B cell (primary cell): ENCODE measurements around the gene PCBP2. TPM values are rescaled to one million over a fixed set of nuclear protein-coding genes. Genes with fewer than 3 reads are reported as not detected.

Experiments
- ATAC-seq: fragments of 200-7000 bp; cut with Tn5 transposase; one replicate; pipeline ENCODE4 v1.10.0; 2021; ENCODE audit warnings: low read depth, mild to moderate bottlenecking, moderate number of reproducible peaks, moderate library complexity
- CTCF ChIA-PET: fragments of 350-600 bp; sonication (Branson Sonifier 250); formaldehyde crosslinking; loops from one replicate; lab custom pipeline; 2021; ENCODE audit warnings: antibody characterized with exemption, inconsistent platforms; lab: Charles Lee
- POLR2A ChIA-PET: fragments of 350-600 bp; sonication (Branson Sonifier 250); formaldehyde crosslinking; loops from one replicate; lab custom pipeline; 2021; ENCODE audit warnings: antibody characterized with exemption; lab: Charles Lee
- DNase-seq: peaks from one replicate; pipeline ENCODE4 v3.0.0; 2013
- H2AFZ ChIP-seq: 2 replicates; pipeline ENCODE4 v1.6.1; 2012; ENCODE audit warnings: mild to moderate bottlenecking, low read depth, low read length; ENCODE audit not compliant: insufficient read depth, poor library complexity, severe bottlenecking
- H3K27ac ChIP-seq, 2 donors: 1 replicate in 1 of 2; 2 replicates in 1 of 2; pipeline ENCODE4 v1.5.1; 2012 to 2013; ENCODE audit warnings: low read length in 2 of 2, mild to moderate bottlenecking in 2 of 2, moderate library complexity in 1 of 2
- H3K27me3 ChIP-seq, 4 experiments: fragments of 200-600 bp in 1 of 4; sonication (generic) in 1 of 4; replicated peaks in 1 of 4; 1 replicate in 2 of 4; 2 replicates in 2 of 4; pipeline versions ENCODE4 v1.6.1 to v1.7.0; 2013 to 2016; ENCODE audit warnings: low read length in 3 of 4, mild to moderate bottlenecking in 2 of 4, mixed read lengths in 1 of 4, moderate library complexity in 1 of 4; ENCODE audit not compliant: insufficient read depth in 4 of 4, control insufficient read depth in 3 of 4; ENCODE audit errors: control extremely low read depth in 1 of 4
- H3K36me3 ChIP-seq, 2 experiments: replicated peaks in 1 of 2; 1 replicate in 1 of 2; 2 replicates in 1 of 2; pipeline versions ENCODE4 v1.6.1 to v1.7.1; 2013; ENCODE audit warnings: low read length in 1 of 2; ENCODE audit not compliant: insufficient read depth in 2 of 2, control insufficient read depth in 1 of 2; ENCODE audit errors: control extremely low read depth in 1 of 2, extremely low read depth in 1 of 2
- H3K4me1 ChIP-seq, 2 donors: fragments of 200-600 bp in 1 of 2; sonication (generic) in 1 of 2; 1 replicate in 1 of 2; 2 replicates in 1 of 2; pipeline versions ENCODE4 v1.5.1 to v1.6.1; 2013 to 2017; ENCODE audit warnings: low read length in 2 of 2; ENCODE audit not compliant: control insufficient read depth in 2 of 2, insufficient read depth in 2 of 2
- H3K4me2 ChIP-seq: replicated peaks from 2 replicates; pipeline ENCODE3; 2012; ENCODE audit warnings: mild to moderate bottlenecking, low read depth, low read length; ENCODE audit not compliant: poor library complexity, severe bottlenecking
- H3K4me3 ChIP-seq, 5 experiments: fragments of 200-600 bp in 1 of 5; sonication (generic) in 1 of 5; 1 replicate in 3 of 5; 2 replicates in 2 of 5; pipeline versions ENCODE4 v1.5.1 to v1.7.0; 2011 to 2016; ENCODE audit warnings: low read length in 4 of 5, mild to moderate bottlenecking in 4 of 5, low read depth in 2 of 5, control low read depth in 1 of 5, moderate library complexity in 1 of 5; ENCODE audit not compliant: insufficient read depth in 1 of 5; ENCODE audit errors: control extremely low read depth in 1 of 5, extremely low read depth in 1 of 5
- H3K79me2 ChIP-seq: fragments of 200-600 bp; sonication (generic); one replicate; pipeline ENCODE4 v1.6.0; 2016; ENCODE audit warnings: low read length; ENCODE audit not compliant: control insufficient read depth, insufficient read depth
- H3K9ac ChIP-seq: fragments of 200-600 bp; sonication (generic); 2 replicates; pipeline ENCODE4 v1.6.1; 2017; ENCODE audit warnings: mild to moderate bottlenecking, low read length, moderate library complexity
- H3K9me3 ChIP-seq, 3 donors: one replicate each; pipeline versions ENCODE4 v1.6.1 to v1.7.1; 2013; ENCODE audit warnings: low read length in 2 of 3; ENCODE audit not compliant: control insufficient read depth in 2 of 3, insufficient read depth in 1 of 3; ENCODE audit errors: control extremely low read depth in 1 of 3
- H4K20me1 ChIP-seq: 2 replicates; pipeline ENCODE4 v1.6.0; 2012; ENCODE audit warnings: mild to moderate bottlenecking, low read length; ENCODE audit not compliant: insufficient read depth, control insufficient read depth, poor library complexity, severe bottlenecking
- H3K27ac Mint-ChIP-seq: one replicate; pipeline ENCODE4 v1.8.0; 2021; ENCODE audit warnings: mixed read lengths
- H3K27me3 Mint-ChIP-seq: one replicate; pipeline ENCODE4 v1.8.0; 2021; ENCODE audit warnings: mixed read lengths
- H3K4me1 Mint-ChIP-seq: one replicate; pipeline ENCODE4 v1.8.0; 2021; ENCODE audit warnings: mixed read lengths
- H3K4me3 Mint-ChIP-seq: one replicate; pipeline ENCODE4 v1.8.0; 2021; ENCODE audit warnings: mixed read lengths
- H3K9me3 Mint-ChIP-seq: one replicate; pipeline ENCODE4 v1.8.0; 2022; ENCODE audit warnings: mixed read lengths; ENCODE audit not compliant: insufficient read depth
- CTCF ChIP-seq: fragments of 200-600 bp; IDR thresholded peaks from one replicate; pipeline ENCODE4 v1.8.0; 2022; ENCODE audit warnings: antibody characterized with exemption, mild to moderate bottlenecking
- EZH2 ChIP-seq: IDR thresholded peaks from 2 replicates; pipeline ENCODE4 v1.6.1; 2012; ENCODE audit warnings: borderline replicate concordance, low read depth, mild to moderate bottlenecking, moderate library complexity, low read length; ENCODE audit not compliant: insufficient read depth, poor library complexity, severe bottlenecking
- WGBS: methylation state at CpG from one replicate; pipeline ENCODE4 v1.1.5; 2013; ENCODE audit warnings: missing lambda C conversion rate; ENCODE audit not compliant: insufficient coverage; 5-methylcytosine and 5-hydroxymethylcytosine counted together
- intact Hi-C: fragments of 100-400 bp; cut with micrococcal nuclease; formaldehyde crosslinking; loops from one replicate; pipeline ENCODE4 v1.10.0; 2022
- polyA plus RNA-seq: library from polyadenylated mRNA; depleted of rRNA; stranded (reverse); fragments of >200 nt; gene quantifications from 2 replicates; pipeline ENCODE4 v1.2.3, GENCODE V29; 2012
- total RNA-seq, 2 donors: library from RNA; stranded (reverse); fragments of 120-200 nt in 1 of 2; gene quantifications; 1 replicate in 1 of 2; 2 replicates in 1 of 2; pipeline versions ENCODE4 v1.2.3 to v1.2.4, GENCODE V29; 2013 to 2022

The PCBP2 gene
- total and polyA plus RNA-seq, 2 donors (not counting 1 experiment from before 2014, with no cell fraction given) = 492 to 944 TPM

- intact Hi-C loops = no loop called here
- WGBS = 98% methylated on average over 9 of the region's 13 CpGs
- H3K4me1 Mint-ChIP-seq = no peaks in the 10 kb centered on the region
- no peak overlapping the region for H3K27ac ChIP-seq
- H3K9me3 Mint-ChIP-seq = no peaks in the 10 kb centered on the region
- no peaks in the 10 kb centered on the region for H3K9me3 ChIP-seq
- DNase-seq (no peak), ATAC-seq (no peak)
- no peaks in the 10 kb centered on the region for H3K27me3 Mint-ChIP-seq
- POLR2A ChIA-PET = no interaction called here
- no peaks in the 10 kb centered on the region for H4K20me1 ChIP-seq
- no peaks in the 10 kb centered on the region for H3K79me2 ChIP-seq
- CTCF ChIA-PET = interaction anchor here (5.7 kb wide), 1 partner anchor 8 kb away, joined by 35 read pairs; no protein-coding TSS in a partner anchor
- no peak overlapping the region for H3K27ac Mint-ChIP-seq
- no peak overlapping the region for H3K4me2 ChIP-seq
- no peak overlapping the region for H3K9ac ChIP-seq
- no peak overlapping the region for H2AFZ ChIP-seq
- TF ChIP-seq EZH2 (no peak), CTCF (no peak)
- peaks cover under 1 to 90% of the 10 kb centered on the region in 2 experiments for H3K36me3 ChIP-seq
- H3K4me3 Mint-ChIP-seq = no peak overlapping the region
- no peak overlapping the region for H3K4me3 ChIP-seq
- H3K27me3 ChIP-seq = no peaks in the 10 kb centered on the region
- no peaks in the 10 kb centered on the region for H3K4me1 ChIP-seq
Observed at GRCh38 chr12:53516758-53517455, 65.0 kb downstream of the PCBP2 start.

DNA sequence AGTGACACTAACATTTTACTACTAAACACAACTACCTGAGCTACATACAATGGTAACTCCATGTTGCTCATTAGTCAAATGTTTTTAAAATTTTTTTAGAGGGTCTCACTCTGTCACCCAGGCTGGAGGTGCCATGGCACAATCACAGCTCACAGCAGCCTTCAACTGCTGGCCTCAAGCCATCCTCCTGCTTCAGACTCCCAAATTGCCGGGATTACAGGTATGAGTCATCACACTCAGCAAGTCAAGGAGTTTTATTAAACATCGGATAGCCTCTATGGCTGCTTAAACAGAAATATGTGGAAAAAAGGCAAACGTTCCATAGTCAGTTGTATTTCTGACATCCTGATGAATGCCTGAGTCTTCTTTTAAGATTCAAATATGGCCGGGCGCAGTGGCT, 66.5 kb downstream of the PCBP2 start:
- Histone ChIP-seq H3K9me3 (no peaks in the 10 kb centered on the region), H3K79me2 (no peaks in the 10 kb centered on the region), H3K36me3 (peaks cover 10 to 88% of the 10 kb centered on the region in 2 experiments), H3K4me3 (no peak overlapping the region), H3K4me2 (no peak overlapping the region), H3K9ac (no peak overlapping the region), H4K20me1 (no peaks in the 10 kb centered on the region), H3K27ac (no peak overlapping the region), H3K4me1 (no peaks in the 10 kb centered on the region), H2AFZ (no peak overlapping the region), H3K27me3 (no peaks in the 10 kb centered on the region)
- DNase-seq = no peak
- no peak overlapping the region for H3K4me3 Mint-ChIP-seq
- no peak for TF ChIP-seq EZH2
- TF ChIP-seq CTCF = no peak
- 96% methylated on average over 5 of the region's 5 CpGs for WGBS
- H3K27me3 Mint-ChIP-seq = no peaks in the 10 kb centered on the region
- no peak for ATAC-seq
- H3K27ac Mint-ChIP-seq = no peak overlapping the region
- ChIA-PET CTCF (interaction anchor here (0.7 to 5.7 kb wide), 3 partner anchors 9 to 224 kb away, joined by 3 to 35 read pairs (median 3); no protein-coding TSS in a partner anchor), POLR2A (interaction anchor here (0.5 kb wide), 1 partner anchor 244 kb away, joined by 5 read pairs; no protein-coding TSS in a partner anchor)
- intact Hi-C loops = no loop called here
- H3K4me1 Mint-ChIP-seq = no peaks in the 10 kb centered on the region
- no peaks in the 10 kb centered on the region for H3K9me3 Mint-ChIP-seq
